Measurements from ENCODE around the gene FXYD4. TPM values are rescaled to one million over a fixed set of nuclear protein-coding genes. Genes with fewer than 3 reads are reported as not detected.

Gene FXYD4
- total and polyA plus RNA-seq, 2 experiments from 2014 or later, result not detected

GRCh38 chr10:43361547-43362190 lies 9.8 kb upstream of the FXYD4 start:
- Histone ChIP-seq H3K27ac (ENCODE audit: low read depth) (no peak overlapping the region), H3K4me3 (peak overlapping the region; percentile 73)

More at GRCh38 chr10:43361547-43362190, 9.8 kb upstream of the FXYD4 start:
- TF ChIP-seq EZH2 (IDR thresholded peaks at IDR 0.05; ENCODE audit: low read depth, unreplicated experiment) (no peak), NANOG (IDR thresholded peaks at IDR 0.05; ENCODE audit: borderline replicate concordance) (no peak), JUNB (IDR thresholded peaks at IDR 0.05; ENCODE audit: unreplicated experiment) (no peak), ZNF462 (CRISPR knock-in tag; IDR thresholded peaks at IDR 0.05) (no peak), ETS1 (IDR thresholded peaks at IDR 0.05) (no peak), ZNF114 (CRISPR knock-in tag; IDR thresholded peaks at IDR 0.05) (no peak), CTCF (conservative IDR thresholded peaks at IDR 0.05; ENCODE audit: low read depth in 2 of 2) (no peak), EZH2phosphoT487 (IDR thresholded peaks at IDR 0.05; ENCODE audit: unreplicated experiment) (no peak), REST (IDR thresholded peaks at IDR 0.05; ENCODE audit: unreplicated experiment) (no peak), CREB1 (CRISPR knock-in tag; IDR thresholded peaks at IDR 0.05; ENCODE audit: low read depth) (no peak)
- Mint-ChIP-seq H3K27ac (peak overlapping the region; percentile 93), H3K36me3 (ENCODE audit: low read depth) (no peaks in the 10 kb centered on the region), H3K4me3 (peak overlapping the region; percentile 87), H3K9me3 (no peaks in the 10 kb centered on the region; the same call in 1 of the 3 replicates), H3K4me1 (peaks cover 9% of the 10 kb centered on the region), H3K27me3 (ENCODE audit: insufficient read depth, low read depth, poor library complexity) (peaks cover 21% of the 10 kb centered on the region)
- H3K27me3 ChIP-seq (ENCODE audit: insufficient read depth), result no peaks in the 10 kb centered on the region
- no peaks in the 10 kb centered on the region for H3K4me1 ChIP-seq (ENCODE audit: insufficient read depth)
- DNase-seq (ENCODE audit: low spot score), result no peak
- H3K4me2 ChIP-seq, result peak overlapping the region; percentile 85
- H4K20me1 ChIP-seq (replicated peaks; ENCODE audit: insufficient read depth), result no peaks in the 10 kb centered on the region
- no peaks in the 10 kb centered on the region for H3F3A ChIP-seq (replicated peaks; ENCODE audit: low read depth)
- peak; percentile 8; the same call in 2 of the 3 replicates for ATAC-seq
- H3K36me3 ChIP-seq (ENCODE audit: insufficient read depth), result no peaks in the 10 kb centered on the region
- peak overlapping the region; percentile 86 for H2AFZ ChIP-seq
- H3K9me2 ChIP-seq (ENCODE audit: insufficient read depth), result no peaks in the 10 kb centered on the region
- no peaks in the 10 kb centered on the region for H3K79me2 ChIP-seq (replicated peaks; ENCODE audit: insufficient read depth)
